SK-N-SH treated with all-trans-retinoic acid at 6 μM for 48 hours (cell line): ENCODE measurements around the gene HIVEP3.

Experiments
- ATAC-seq: fragments of 200-7000 bp; cut with Tn5 transposase; 3 replicates; pipeline ENCODE4 v1.9.1; 2020; ENCODE audit warnings: mild to moderate bottlenecking, moderate library complexity
- ARNTL ChIP-seq: fragments of 450-650 bp; formaldehyde crosslinking; IDR thresholded peaks from 2 replicates; pipeline ENCODE4 v1.5.0; 2020; ENCODE audit warnings: low read depth, mild to moderate bottlenecking, moderate library complexity, borderline replicate concordance
- BACH2 ChIP-seq: fragments of 250-450 bp; sonication (Bioruptor Pico); IDR thresholded peaks from 2 replicates; pipeline ENCODE4 v1.9.0; 2021; ENCODE audit warnings: mild to moderate bottlenecking, borderline replicate concordance
- CREB5 ChIP-seq: fragments of 250-450 bp; sonication (Bioruptor Pico); IDR thresholded peaks from 2 replicates; pipeline ENCODE4 v1.5.1; 2020; ENCODE audit warnings: low read depth, mild to moderate bottlenecking, moderate library complexity
- CSDC2 ChIP-seq: fragments of 250-450 bp; sonication (Bioruptor Pico); IDR thresholded peaks from 2 replicates; pipeline ENCODE4 v1.5.0; 2020; ENCODE audit warnings: mild to moderate bottlenecking, moderate library complexity
- CSRNP3 ChIP-seq: fragments of 250-450 bp; sonication (Bioruptor Pico); IDR thresholded peaks from 2 replicates; pipeline ENCODE4 v1.5.1; 2021; ENCODE audit warnings: mild to moderate bottlenecking, moderate library complexity
- ESRRG ChIP-seq: fragments of 250-450 bp; sonication (Bioruptor Pico); IDR thresholded peaks from 2 replicates; pipeline ENCODE4 v1.6.1; 2021; ENCODE audit warnings: mild to moderate bottlenecking
- GLIS3 ChIP-seq: fragments of 250-450 bp; sonication (Bioruptor Pico); IDR thresholded peaks from 2 replicates; pipeline ENCODE4 v1.5.0; 2020; ENCODE audit warnings: mild to moderate bottlenecking, moderate library complexity
- ISL1 ChIP-seq: fragments of 250-450 bp; sonication (Bioruptor Pico); IDR thresholded peaks from 2 replicates; pipeline ENCODE4 v2.1.2; 2022; ENCODE audit warnings: mild to moderate bottlenecking, moderate library complexity
- OSR1 ChIP-seq: fragments of 250-450 bp; sonication (Bioruptor Pico); IDR thresholded peaks from 2 replicates; pipeline ENCODE4 v1.8.0; 2022; ENCODE audit warnings: moderate library complexity, mild to moderate bottlenecking, inconsistent platforms
- POU6F1 ChIP-seq: fragments of 250-450 bp; sonication (Bioruptor Pico); IDR thresholded peaks from 2 replicates; pipeline ENCODE4 v1.8.0; 2021; ENCODE audit warnings: low read depth, mild to moderate bottlenecking, moderate library complexity, borderline replicate concordance
- PPARA ChIP-seq: fragments of 250-450 bp; sonication (Bioruptor Pico); IDR thresholded peaks from 2 replicates; pipeline ENCODE4 v1.5.0; 2020; ENCODE audit warnings: mild to moderate bottlenecking, borderline replicate concordance
- RARB ChIP-seq: fragments of 250-450 bp; sonication (Bioruptor Pico); IDR thresholded peaks from 2 replicates; pipeline ENCODE4 v1.8.0; 2021; ENCODE audit warnings: mild to moderate bottlenecking, moderate library complexity
- SNAI2 ChIP-seq: fragments of 250-450 bp; sonication (Bioruptor Pico); IDR thresholded peaks from 2 replicates; pipeline ENCODE4 v1.5.0; 2020; ENCODE audit warnings: mild to moderate bottlenecking, moderate library complexity
- TCF4 ChIP-seq: fragments of 250-450 bp; sonication (Bioruptor Pico); IDR thresholded peaks from 2 replicates; pipeline ENCODE4 v1.8.0; 2021; ENCODE audit warnings: mild to moderate bottlenecking, moderate library complexity, borderline replicate concordance
- TOX ChIP-seq: fragments of 250-450 bp; sonication (Bioruptor Pico); IDR thresholded peaks from 2 replicates; pipeline ENCODE4 v1.8.0; 2021; ENCODE audit warnings: mild to moderate bottlenecking, moderate library complexity, borderline replicate concordance
- TSHZ2 ChIP-seq: fragments of 250-450 bp; sonication (Bioruptor Pico); IDR thresholded peaks from 2 replicates; pipeline ENCODE4 v1.5.0; 2020; ENCODE audit warnings: mild to moderate bottlenecking, moderate library complexity
- ZFP3 ChIP-seq: fragments of 250-450 bp; sonication (Bioruptor Pico); IDR thresholded peaks from 2 replicates; pipeline ENCODE4 v1.5.0; 2020; ENCODE audit warnings: mild to moderate bottlenecking, moderate library complexity
- ZNF8 ChIP-seq: fragments of 450-650 bp; formaldehyde crosslinking; IDR thresholded peaks from 2 replicates; pipeline ENCODE4 v1.5.0; 2020; ENCODE audit warnings: mild to moderate bottlenecking, moderate library complexity

Gene HIVEP3

GRCh38 chr1:41658431-41659158 is 260.1 kb downstream of the HIVEP3 start:
- TF ChIP-seq BACH2 (no peak), GLIS3 (no peak)
- ATAC-seq: no peak

- TF ChIP-seq TOX (CRISPR knock-in tag) (no peak), ARNTL (CRISPR knock-in tag) (no peak), TSHZ2 (CRISPR knock-in tag) (no peak), CSRNP3 (CRISPR knock-in tag) (no peak), OSR1 (no peak), ZNF8 (CRISPR knock-in tag) (no peak)
- no peak for ATAC-seq
Observed at GRCh38 chr1:41657679-41658295, 260.9 kb downstream of the HIVEP3 start.

GRCh38 chr1:41656825-41657500 is 261.8 kb downstream of the HIVEP3 start:
- no peak for ATAC-seq
- TF ChIP-seq PPARA (CRISPR knock-in tag) (no peak), CREB5 (CRISPR knock-in tag) (no peak)

GRCh38 chr1:41656068-41656467 is 262.7 kb downstream of the HIVEP3 start:
- TF ChIP-seq RARB (CRISPR knock-in tag) (no peak), ZFP3 (CRISPR knock-in tag) (no peak), TSHZ2 (CRISPR knock-in tag) (no peak), POU6F1 (CRISPR knock-in tag) (no peak), SNAI2 (CRISPR knock-in tag) (no peak), OSR1 (no peak), CSDC2 (CRISPR knock-in tag) (no peak), TCF4 (no peak), ISL1 (CRISPR knock-in tag) (no peak), ESRRG (CRISPR knock-in tag) (no peak), CREB5 (CRISPR knock-in tag) (no peak)
- ATAC-seq: no peak; the same call in 2 of the 3 replicates
